ENCODE measurements around the gene GABARAP.

The GABARAP gene

GRCh38 chr17:7241783-7242716 is at the start of gene GABARAP:
Gene GABARAP (minus strand): TSS chr17:7242449. CDS start chr17:7242330, 119 bp downstream.
- DNase-seq (ENCODE audit: low read depth in 2 of 2, low spot score in 1 of 2): peak; percentile 91

DNA sequence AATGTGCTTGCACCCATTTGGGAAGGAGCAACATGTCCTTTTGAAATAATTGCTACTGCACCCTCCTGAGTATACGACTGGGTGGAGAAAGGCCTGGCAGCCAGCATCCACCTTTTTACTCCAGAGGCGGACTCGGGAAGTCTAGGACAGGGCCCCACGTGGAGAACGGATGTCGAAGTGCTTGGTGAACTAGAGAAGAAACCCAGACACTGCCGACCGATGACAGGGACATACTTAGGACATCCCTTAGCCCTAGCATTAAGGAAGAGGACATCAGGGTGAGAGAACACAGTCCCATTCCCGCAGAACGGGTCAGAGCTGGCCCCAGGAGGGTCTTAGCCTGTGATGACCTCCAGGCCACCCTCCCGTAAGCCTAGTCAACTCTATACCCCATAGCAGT is 48.4 kb upstream of the GABARAP start:
- no peak for DNase-seq (ENCODE audit: low read depth in 2 of 2, low spot score in 1 of 2)

- DNase-seq (ENCODE audit: low read depth in 2 of 2, low spot score in 1 of 2): no peak
Observed at GRCh38 chr17:7290166-7290565, 47.9 kb upstream of the GABARAP start.

DNA sequence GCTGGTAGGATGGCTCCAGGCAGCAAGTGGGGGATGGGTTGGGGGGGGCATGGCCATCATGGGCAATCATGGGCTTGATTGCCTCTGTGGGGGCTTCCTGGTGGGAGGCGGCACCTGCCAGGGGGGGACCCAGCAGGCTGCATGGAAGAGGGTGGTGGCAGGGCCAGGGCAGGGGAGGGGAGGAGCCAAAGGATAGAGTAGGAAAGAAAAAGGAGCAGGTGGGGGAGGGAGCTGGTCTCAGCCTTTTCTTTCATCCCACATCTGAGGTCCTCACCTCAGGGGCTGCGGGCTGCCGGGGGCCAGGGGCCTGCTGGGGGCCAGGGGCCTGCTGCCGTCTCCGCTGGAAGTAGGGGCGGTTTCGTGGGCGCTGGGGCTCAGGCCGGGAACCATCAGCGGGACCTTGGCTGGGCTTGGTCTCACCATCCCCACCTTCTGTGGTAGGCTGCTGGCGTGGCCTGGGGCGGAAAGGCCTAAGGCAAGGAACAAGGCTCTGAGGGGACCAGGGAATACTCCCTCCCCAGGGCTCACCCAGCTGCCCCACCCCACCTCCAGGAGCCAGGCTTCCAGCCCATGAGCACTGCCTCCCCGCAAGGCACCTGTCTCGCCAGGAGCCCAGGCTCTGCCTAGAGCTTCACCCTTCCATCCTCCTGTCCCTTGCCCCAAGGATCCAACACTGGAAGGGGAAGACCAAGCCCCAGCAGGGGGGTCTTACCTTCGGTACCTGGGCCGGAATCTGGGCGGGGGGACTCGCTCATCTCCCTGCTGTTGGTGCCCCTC is 47.2 kb upstream of the GABARAP start:
- DNase-seq (ENCODE audit: low read depth in 2 of 2, low spot score in 1 of 2): no peak

- DNase-seq (ENCODE audit: low read depth in 2 of 2, low spot score in 1 of 2): no peak
Observed at GRCh38 chr17:7285679-7286078, 43.4 kb upstream of the GABARAP start.

GRCh38 chr17:7284911-7285310 is 42.7 kb upstream of the GABARAP start:
- no peak for DNase-seq (ENCODE audit: low read depth in 2 of 2, low spot score in 1 of 2)

- DNase-seq (ENCODE audit: low read depth in 2 of 2, low spot score in 1 of 2): no peak
Observed at GRCh38 chr17:7283471-7284216, 41.4 kb upstream of the GABARAP start.

- DNase-seq (ENCODE audit: low read depth in 2 of 2, low spot score in 1 of 2): no peak
Observed at GRCh38 chr17:7282752-7283321, 40.6 kb upstream of the GABARAP start.

DNA sequence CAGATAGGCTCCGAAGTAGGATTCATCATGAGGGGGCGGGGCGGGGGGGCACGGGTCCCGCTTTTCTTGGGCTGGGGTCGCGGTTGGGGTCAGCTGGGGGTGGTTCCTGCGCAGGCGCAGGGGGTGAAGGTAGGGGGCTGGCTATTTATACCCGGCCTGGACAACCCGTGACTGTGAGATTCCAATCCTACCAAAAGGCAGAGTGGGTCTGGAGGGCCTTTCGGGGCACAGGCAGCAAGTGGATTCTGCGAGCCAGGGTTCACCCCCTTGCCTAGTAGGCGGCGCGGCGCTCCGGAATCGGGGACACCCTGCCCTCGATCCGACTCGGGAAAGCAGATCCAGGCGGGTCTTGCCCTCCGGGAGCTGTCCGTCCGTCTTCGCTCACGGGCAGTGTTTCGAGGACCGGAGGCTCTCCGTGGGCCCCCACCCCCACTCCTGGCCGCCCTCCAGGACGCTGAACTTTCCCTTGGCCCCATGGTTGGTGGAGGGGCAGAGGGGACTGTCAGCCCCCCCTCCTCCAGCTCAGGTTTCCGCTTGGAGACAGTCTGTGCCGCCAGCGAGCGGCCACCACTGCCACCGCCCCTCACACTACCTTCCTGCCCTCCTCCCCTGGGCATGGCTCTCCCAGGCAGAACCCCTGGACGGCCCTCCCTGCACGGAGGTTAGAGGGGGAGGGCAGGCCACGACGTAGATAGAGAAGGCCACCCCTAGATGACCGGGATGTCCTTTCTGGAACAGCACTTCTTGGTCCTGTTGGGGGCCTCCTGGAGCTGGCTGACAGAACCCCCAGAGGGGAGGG is 39.9 kb upstream of the GABARAP start:
- DNase-seq (ENCODE audit: low read depth in 2 of 2, low spot score in 1 of 2): no peak

DNA sequence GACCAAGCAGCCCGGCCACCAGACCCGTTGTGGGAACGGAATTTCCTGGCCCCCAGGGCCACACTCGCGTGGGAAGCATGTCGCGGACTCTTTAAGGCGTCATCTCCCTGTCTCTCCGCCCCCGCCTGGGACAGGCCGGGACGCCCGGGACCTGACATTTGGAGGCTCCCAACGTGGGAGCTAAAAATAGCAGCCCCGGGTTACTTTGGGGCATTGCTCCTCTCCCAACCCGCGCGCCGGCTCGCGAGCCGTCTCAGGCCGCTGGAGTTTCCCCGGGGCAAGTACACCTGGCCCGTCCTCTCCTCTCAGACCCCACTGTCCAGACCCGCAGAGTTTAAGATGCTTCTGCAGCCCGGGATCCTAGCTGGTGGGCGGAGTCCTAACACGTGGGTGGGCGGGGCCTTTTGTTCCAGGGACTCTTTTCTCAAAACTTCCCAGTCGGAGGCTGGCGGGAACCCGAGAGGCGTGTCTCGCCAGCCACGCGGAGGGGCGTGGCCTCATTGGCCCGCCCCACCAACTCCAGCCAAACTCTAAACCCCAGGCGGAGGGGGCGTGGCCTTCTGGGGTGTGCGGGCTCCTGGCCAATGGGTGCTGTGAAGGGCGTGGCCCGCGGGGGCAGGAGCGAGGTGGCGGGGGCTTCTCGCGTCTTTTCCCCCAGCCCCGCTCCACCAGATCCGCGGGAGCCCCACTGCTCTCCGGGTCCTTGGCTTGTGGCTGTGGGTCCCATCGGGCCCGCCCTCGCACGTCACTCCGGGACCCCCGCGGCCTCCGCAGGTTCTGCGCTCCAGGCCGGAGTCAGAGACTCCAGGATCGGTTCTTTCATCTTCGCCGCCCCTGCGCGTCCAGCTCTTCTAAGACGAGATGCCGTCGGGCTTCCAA is 39.1 kb upstream of the GABARAP start, which contains the start of gene SLC2A4:
TSS of gene SLC2A4 (plus strand) at position 645 of the 879 bp plus-strand sequence. CDS start at position 862, 217 bp downstream.
- DNase-seq (ENCODE audit: low read depth in 2 of 2, low spot score in 1 of 2): peak in 1 of 2 donors; percentile 57

- peak; percentile 61 to 71 for DNase-seq (ENCODE audit: low read depth in 2 of 2, low spot score in 1 of 2)
Observed at GRCh38 chr17:7280519-7281073, 38.3 kb upstream of the GABARAP start.

GRCh38 chr17:7279448-7279847 is 37.2 kb upstream of the GABARAP start:
- no peak for DNase-seq (ENCODE audit: low read depth in 2 of 2, low spot score in 1 of 2)

DNA sequence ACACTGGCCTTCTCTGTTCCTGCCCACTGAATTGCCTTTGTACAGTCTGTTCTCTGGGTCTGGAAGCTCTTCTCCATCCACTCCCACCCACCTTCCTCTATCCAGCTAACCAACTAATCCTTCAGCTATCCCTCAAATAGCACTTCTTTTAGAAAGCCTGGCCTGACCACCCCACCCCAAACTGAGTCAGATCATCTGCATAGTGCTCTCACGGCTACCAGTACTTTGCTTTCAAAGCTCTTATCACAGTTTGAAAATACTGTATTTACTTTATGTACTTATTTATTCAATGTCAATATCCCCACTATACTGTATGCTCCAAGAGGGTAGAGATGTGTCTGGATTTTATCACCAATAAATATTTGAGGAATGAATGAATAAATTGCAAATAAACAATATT is 24.5 kb upstream of the GABARAP start:
- no peak for DNase-seq (ENCODE audit: low read depth in 2 of 2, low spot score in 1 of 2)

GRCh38 chr17:7263801-7264078 is 21.5 kb upstream of the GABARAP start:
- no peak for DNase-seq (ENCODE audit: low read depth in 2 of 2, low spot score in 1 of 2)

DNA sequence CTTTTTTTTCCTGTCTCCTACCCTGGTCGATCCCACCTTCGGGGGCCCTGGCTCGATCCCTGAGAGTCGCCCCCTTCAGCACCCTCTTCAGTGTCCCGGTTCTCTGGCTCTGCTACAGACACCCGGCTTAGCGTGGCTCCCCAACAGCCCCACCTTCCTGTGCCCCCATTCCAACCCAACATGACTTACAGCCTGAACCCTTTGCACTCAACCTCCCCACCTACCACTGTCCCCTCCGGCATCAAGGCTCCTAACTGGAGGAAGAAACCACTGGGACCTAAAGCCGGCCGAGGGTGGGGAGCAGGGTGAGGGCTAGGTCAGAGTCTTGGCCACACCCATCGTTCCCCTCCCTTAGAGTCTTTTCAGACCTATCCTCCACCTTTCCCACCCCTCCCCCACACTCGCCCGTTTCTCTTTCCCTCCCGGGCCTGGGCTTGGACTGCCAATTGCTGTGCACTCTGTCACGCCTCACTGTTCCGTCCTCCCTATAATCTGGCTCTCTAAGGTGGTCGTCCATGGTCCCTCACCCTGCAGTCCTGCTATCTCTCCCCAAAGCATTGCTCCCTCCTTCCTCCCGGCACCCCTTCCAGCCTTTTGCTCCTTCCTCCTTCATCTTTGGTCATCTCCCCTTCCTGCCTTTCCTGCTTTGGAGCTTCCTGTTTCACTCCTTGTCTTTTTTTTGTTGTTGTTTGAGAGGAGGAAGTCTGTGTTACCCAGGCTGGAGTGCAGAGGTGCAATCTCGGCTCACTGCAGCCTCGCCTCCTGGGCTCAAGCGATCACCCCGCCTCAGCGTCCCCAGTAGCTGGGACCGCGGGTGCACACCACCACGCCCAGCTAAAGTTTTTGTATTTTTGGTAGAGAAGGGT is 20.9 kb upstream of the GABARAP start:
- no peak for DNase-seq (ENCODE audit: low read depth in 2 of 2, low spot score in 1 of 2)

- no peak for DNase-seq (ENCODE audit: low read depth in 2 of 2, low spot score in 1 of 2)
Observed at GRCh38 chr17:7262192-7262934, 20.1 kb upstream of the GABARAP start, which contains the start of gene CLDN7. Gene CLDN7 (minus strand): TSS chr17:7262478. CDS start chr17:7262043, 435 bp downstream.
